K562 (cell line): ENCODE results near the gene SEMA3F. TPM values are rescaled to one million over a fixed set of nuclear protein-coding genes. Genes with fewer than 3 reads are reported as not detected.

Experiments
- ATAC-seq: fragments of 200-7000 bp; cut with Tn5 transposase; 3 replicates; pipeline ENCODE4 v1.9.1; 2020; ENCODE audit warnings: moderate library complexity
- BruUV-seq: library from RNA; stranded (reverse); fragments of 400-500 nt; replicated peaks from 2 replicates; lab custom pipeline; 2021; lab: Mats Ljungman, UMichigan
- CTCF ChIA-PET: fragments of 300-600 bp; formaldehyde crosslinking; extraction: SDS; loops from one replicate; lab custom pipeline; 2021; ENCODE audit warnings: low intra/inter-chr PET ratio; lab: Yijun Ruan, JAX
- POLR2A ChIA-PET: fragments of 300-600, 350-650 bp; sonication (Branson Sonifier 250); formaldehyde crosslinking; extraction: SDS; loops from one replicate; lab custom pipeline; 2021; ENCODE audit warnings: antibody characterized with exemption, inconsistent platforms; lab: Yijun Ruan, JAX
- DNase-seq, 4 experiments: peaks; one replicate each; pipeline versions ENCODE4 v3.0.0 to v3.0.0-alpha.2; 2011 to 2018; ENCODE audit warnings: low spot score in 3 of 4, mixed read lengths in 3 of 4; ENCODE audit errors: extremely low read depth in 1 of 4
- FAIRE-seq: peaks from 2 replicates; lab custom pipeline; 2011; peaks lifted over from hg19 to GRCh38; lab: Jason Lieb, UNC
- H2AFZ ChIP-seq: 2 replicates; pipeline ENCODE4 v1.6.0; 2011; ENCODE audit warnings: low read depth, low read length, control low read depth, inconsistent platforms
- H3K27ac ChIP-seq: fragments of 200-600 bp; 3 replicates; pipeline ENCODE4 v1.8.0; 2011; ENCODE audit warnings: low read depth, mild to moderate bottlenecking, control low read depth, inconsistent platforms, low read length, moderate library complexity, mixed read lengths; ENCODE audit errors: extremely low read depth
- H3K27me3 ChIP-seq, 2 experiments: fragments of 300-600 bp in 1 of 2; 2 replicates in 1 of 2; 3 replicates in 1 of 2; pipeline versions ENCODE4 v1.6.0 to v1.8.0; 2011; ENCODE audit warnings: inconsistent platforms in 2 of 2, low read length in 2 of 2, mild to moderate bottlenecking in 1 of 2, mixed read lengths in 1 of 2, moderate library complexity in 1 of 2; ENCODE audit not compliant: control insufficient read depth in 2 of 2, insufficient read depth in 2 of 2
- H3K36me3 ChIP-seq: fragments of 300-600 bp; 3 replicates; pipeline ENCODE4 v1.8.0; 2011; ENCODE audit warnings: mild to moderate bottlenecking, low read length, inconsistent platforms; ENCODE audit not compliant: control insufficient read depth, insufficient read depth
- H3K4me1 ChIP-seq, 2 experiments: fragments of 200-600 bp in 1 of 2; replicated peaks in 1 of 2; 2 replicates in 1 of 2; 3 replicates in 1 of 2; pipeline versions ENCODE4 v1.5.1 to v1.8.0; 2011; ENCODE audit warnings: inconsistent platforms in 2 of 2, low read length in 2 of 2, mild to moderate bottlenecking in 1 of 2, mixed read lengths in 1 of 2, moderate library complexity in 1 of 2; ENCODE audit not compliant: control insufficient read depth in 2 of 2, insufficient read depth in 2 of 2
- H3K4me2 ChIP-seq: 2 replicates; pipeline ENCODE4 v1.6.1; 2011; ENCODE audit warnings: low read length, control low read depth, inconsistent platforms, mixed read lengths; ENCODE audit not compliant: insufficient read depth
- H3K4me3 ChIP-seq: fragments of 200-600 bp; sonication (generic), shearing (Covaris generic); 2 replicates; pipeline ENCODE4 v1.5.1; 2016; ENCODE audit warnings: control low read depth, inconsistent platforms
- H3K79me2 ChIP-seq: fragments of 200-600 bp; 3 replicates; pipeline ENCODE4 v1.8.0; 2011; ENCODE audit warnings: low read length, inconsistent platforms; ENCODE audit not compliant: control insufficient read depth, insufficient read depth
- H3K9ac ChIP-seq, 2 experiments: 2 replicates each; pipeline versions ENCODE4 v1.6.0 to v1.6.1; 2011; ENCODE audit warnings: low read depth in 2 of 2, low read length in 2 of 2, control low read depth in 1 of 2, inconsistent platforms in 1 of 2, mild to moderate bottlenecking in 1 of 2, mixed read lengths in 1 of 2; ENCODE audit not compliant: insufficient read depth in 1 of 2
- H3K9me1 ChIP-seq: one replicate; pipeline ENCODE4 v1.6.0; 2011; ENCODE audit warnings: inconsistent platforms, mild to moderate bottlenecking, low read length, moderate library complexity; ENCODE audit not compliant: control insufficient read depth, insufficient read depth
- H3K9me3 ChIP-seq: replicated peaks from 2 replicates; pipeline ENCODE4 v1.5.1; 2011; ENCODE audit warnings: low read depth, low read length, inconsistent platforms; ENCODE audit not compliant: control insufficient read depth, insufficient read depth
- H4K20me1 ChIP-seq: replicated peaks from 2 replicates; pipeline ENCODE4 v1.6.1; 2011; ENCODE audit warnings: low read length, inconsistent platforms, mixed read lengths; ENCODE audit not compliant: control insufficient read depth, insufficient read depth
- CREB1 ChIP-seq, 2 experiments: sonication (generic) in 1 of 2; formaldehyde crosslinking in 1 of 2; IDR thresholded peaks; 2 replicates each; pipeline versions ENCODE4 v1.6.1 to v1.8.0; 2012 to 2022; ENCODE audit warnings: inconsistent platforms in 1 of 2, mild to moderate bottlenecking in 1 of 2, missing genetic modification reagents in 1 of 2, moderate library complexity in 1 of 2
- GATAD2A ChIP-seq: fragments of 450-650 bp; IDR thresholded peaks from 2 replicates; pipeline ENCODE4 v1.6.1; 2017
- HNRNPUL1 ChIP-seq: fragments of 200-400 bp; formaldehyde crosslinking; IDR thresholded peaks from 2 replicates; pipeline ENCODE4 v1.6.1; 2017; ENCODE audit warnings: low read length
- MBD2 ChIP-seq: sonication (generic); IDR thresholded peaks from 2 replicates; pipeline ENCODE4 v1.6.1; 2016; ENCODE audit warnings: low read depth, borderline replicate concordance
- RBBP5 ChIP-seq: fragments of 200-600 bp; sonication (generic); IDR thresholded peaks from 2 replicates; pipeline ENCODE4 v1.6.1; 2012; ENCODE audit warnings: borderline replicate concordance, mild to moderate bottlenecking, low read length, control low read depth, inconsistent platforms; ENCODE audit not compliant: insufficient read depth, poor library complexity, severe bottlenecking
- RBM14 ChIP-seq: fragments of 200-400 bp; formaldehyde crosslinking; IDR thresholded peaks from 2 replicates; pipeline ENCODE4 v1.6.1; 2018; ENCODE audit warnings: low read depth, mild to moderate bottlenecking, low read length, moderate library complexity, borderline replicate concordance; ENCODE audit not compliant: insufficient read depth
- RUNX1 ChIP-seq: sonication (generic); IDR thresholded peaks from 2 replicates; pipeline ENCODE4 v1.6.1; 2016; ENCODE audit warnings: antibody characterized with exemption, low read depth
- SNIP1 ChIP-seq: fragments of 450-650 bp; IDR thresholded peaks from 2 replicates; pipeline ENCODE4 v1.7.1; 2017; ENCODE audit warnings: low read depth, mild to moderate bottlenecking
- U2AF2 ChIP-seq: fragments of 200-400 bp; formaldehyde crosslinking; optimal IDR thresholded peaks from 2 replicates; pipeline ENCODE3; 2017; ENCODE audit warnings: low read depth, mild to moderate bottlenecking, low read length
- ZNF253 ChIP-seq: fragments of 250-450 bp; sonication (Bioruptor Pico); conservative IDR thresholded peaks from 2 replicates; pipeline ENCODE4 v1.6.1; 2021; ENCODE audit warnings: mild to moderate bottlenecking
- ZNF707 ChIP-seq: fragments of 250-450 bp; sonication (Bioruptor Pico); conservative IDR thresholded peaks from 2 replicates; pipeline ENCODE4 v1.8.0; 2022; ENCODE audit warnings: inconsistent platforms, mild to moderate bottlenecking, moderate library complexity
- ZNF75A ChIP-seq: fragments of 450-650 bp; formaldehyde crosslinking; IDR thresholded peaks from 2 replicates; pipeline ENCODE4 v1.4.0; 2020; ENCODE audit warnings: mild to moderate bottlenecking
- WGBS: fragments of 100-300 bp; shearing (Covaris generic); methylation state at CpG from one replicate; pipeline ENCODE4 v1.1.6; 2016; ENCODE audit warnings: low coverage, mixed read lengths; ENCODE audit not compliant: insufficient coverage; ENCODE audit errors: missing lambda C conversion rate; 5-methylcytosine and 5-hydroxymethylcytosine counted together
- in situ Hi-C: fragments of 300-500 bp; cut with MboI; formaldehyde crosslinking; loops from 4 replicates; pipeline ENCODE4 v1.15.0; 2018; ENCODE audit warnings: inconsistent platforms, mixed read lengths
- intact Hi-C: fragments of 100-400 bp; cut with micrococcal nuclease; formaldehyde crosslinking; loops from 2 replicates; pipeline ENCODE4 v1.14.2; 2022
- polyA plus RNA-seq, 8 experiments: library from polyadenylated mRNA; depleted of rRNA in 4 of 8; stranded (reverse) in 5 of 8; unstranded in 3 of 8; fragments of >200 nt; fragmentation: Nextera tagmentation in 2 of 8; fragmentation: Illumina TruSeq in 1 of 8; extraction: Ambion mirVana in 2 of 8; extraction: Trizol in 1 of 8; gene quantifications; 2 replicates each; pipeline versions ENCODE4 v1.2.1 to v1.2.3, GENCODE V29; 2011 to 2014; ENCODE audit warnings: inconsistent platforms in 1 of 8, missing spikeins in 1 of 8
- total RNA-seq, 7 experiments: library from RNA; depleted of rRNA in 6 of 7; stranded (reverse); fragments of >200 nt in 6 of 7; fragmentation: Illumina TruSeq in 2 of 7; extraction: Trizol in 2 of 7; gene quantifications; 2 replicates each; pipeline versions ENCODE4 v1.2.1 to v1.2.3, GENCODE V29; 2011 to 2021; ENCODE audit warnings: low replicate concordance in 1 of 7
- TF ChIP-seq, protein P1 (sequence below): sonication (generic); formaldehyde crosslinking; IDR thresholded peaks from 2 replicates; pipeline ENCODE4 v1.8.0; 2022; ENCODE audit warnings: mild to moderate bottlenecking, missing genetic modification reagents
- TF ChIP-seq, protein P2 (sequence below): IDR thresholded peaks from 3 replicates; pipeline ENCODE4 v1.6.1; 2011; ENCODE audit warnings: borderline replicate concordance, mild to moderate bottlenecking; ENCODE audit not compliant: insufficient read length, insufficient read depth
- TF ChIP-seq, protein P3 (sequence below), 2 experiments: IDR thresholded peaks; 2 replicates each; pipeline ENCODE4 v1.6.1; 2011; ENCODE audit warnings: borderline replicate concordance in 1 of 2, control low read depth in 1 of 2, low read depth in 1 of 2, low read length in 1 of 2, mild to moderate bottlenecking in 1 of 2, mixed read lengths in 1 of 2, moderate library complexity in 1 of 2; ENCODE audit not compliant: insufficient read depth in 1 of 2, insufficient read length in 1 of 2, poor library complexity in 1 of 2, severe bottlenecking in 1 of 2; ENCODE audit errors: extremely low read depth in 1 of 2

Gene SEMA3F
- total and polyA plus RNA-seq, 9 of the 15 experiments (the other 6 are each of a cell fraction or from before 2014, with no cell fraction given), result 0.58 to 3.0 (median 2.0) TPM; not detected in 2

DNA sequence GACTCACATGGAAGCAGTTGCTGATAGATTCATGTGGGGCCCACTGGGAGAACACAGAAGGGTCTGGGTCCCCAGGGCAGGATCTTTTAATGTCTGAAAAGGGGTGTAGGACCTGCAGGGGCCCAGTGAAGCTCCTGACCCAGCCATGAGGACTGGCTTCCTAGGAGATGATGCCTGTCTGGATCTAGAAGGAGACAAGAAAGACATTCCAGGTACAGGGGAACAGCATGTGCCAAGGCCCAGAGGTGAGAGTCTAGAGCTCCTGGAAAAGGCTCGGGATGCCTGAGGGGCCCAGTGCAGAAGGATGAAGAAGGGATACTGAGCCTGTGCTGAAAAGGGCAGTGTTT is 4.7 kb upstream of the SEMA3F start:
- ChIA-PET POLR2A (interaction anchor here (0.6 to 1.7 kb wide), 3 partner anchors 15 to 60 kb away, joined by 3 to 5 read pairs (median 3); no protein-coding TSS in a partner anchor), CTCF (no interaction called here)
- Histone ChIP-seq H4K20me1 (no peaks in the 10 kb centered on the region), H3K9me3 (no peaks in the 10 kb centered on the region), H3K36me3 (no peaks in the 10 kb centered on the region), H3K27ac (no peak overlapping the region), H3K9me1 (no peaks in the 10 kb centered on the region), H3K4me3 (no peak overlapping the region), H3K27me3 (no peaks in the 10 kb centered on the region), H3K4me1 (peaks cover 0 to 16% of the 10 kb centered on the region in 2 experiments; a peak in 2 of 5 replicates), H3K4me2 (no peak overlapping the region), H3K79me2 (no peaks in the 10 kb centered on the region), H2AFZ (no peak overlapping the region), H3K9ac (no peak overlapping the region)
- FAIRE-seq (no peak), DNase-seq (no peak), ATAC-seq (no peak)
- intact Hi-C loops (no loop called here), in situ Hi-C loops (no loop called here)
- no TSS peak for BruUV-seq
- 60% methylated on average over 1 of the region's 1 CpG for WGBS
- TF ChIP-seq, protein P1, sequence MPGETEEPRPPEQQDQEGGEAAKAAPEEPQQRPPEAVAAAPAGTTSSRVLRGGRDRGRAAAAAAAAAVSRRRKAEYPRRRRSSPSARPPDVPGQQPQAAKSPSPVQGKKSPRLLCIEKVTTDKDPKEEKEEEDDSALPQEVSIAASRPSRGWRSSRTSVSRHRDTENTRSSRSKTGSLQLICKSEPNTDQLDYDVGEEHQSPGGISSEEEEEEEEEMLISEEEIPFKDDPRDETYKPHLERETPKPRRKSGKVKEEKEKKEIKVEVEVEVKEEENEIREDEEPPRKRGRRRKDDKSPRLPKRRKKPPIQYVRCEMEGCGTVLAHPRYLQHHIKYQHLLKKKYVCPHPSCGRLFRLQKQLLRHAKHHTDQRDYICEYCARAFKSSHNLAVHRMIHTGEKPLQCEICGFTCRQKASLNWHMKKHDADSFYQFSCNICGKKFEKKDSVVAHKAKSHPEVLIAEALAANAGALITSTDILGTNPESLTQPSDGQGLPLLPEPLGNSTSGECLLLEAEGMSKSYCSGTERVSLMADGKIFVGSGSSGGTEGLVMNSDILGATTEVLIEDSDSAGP (CRISPR knock-in tag), result no peak
- TF ChIP-seq RBM14, result no peak
- TF ChIP-seq, protein P2, sequence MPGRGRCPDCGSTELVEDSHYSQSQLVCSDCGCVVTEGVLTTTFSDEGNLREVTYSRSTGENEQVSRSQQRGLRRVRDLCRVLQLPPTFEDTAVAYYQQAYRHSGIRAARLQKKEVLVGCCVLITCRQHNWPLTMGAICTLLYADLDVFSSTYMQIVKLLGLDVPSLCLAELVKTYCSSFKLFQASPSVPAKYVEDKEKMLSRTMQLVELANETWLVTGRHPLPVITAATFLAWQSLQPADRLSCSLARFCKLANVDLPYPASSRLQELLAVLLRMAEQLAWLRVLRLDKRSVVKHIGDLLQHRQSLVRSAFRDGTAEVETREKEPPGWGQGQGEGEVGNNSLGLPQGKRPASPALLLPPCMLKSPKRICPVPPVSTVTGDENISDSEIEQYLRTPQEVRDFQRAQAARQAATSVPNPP, result no peak
- no peak for TF ChIP-seq ZNF707 (CRISPR knock-in tag)
- no peak for TF ChIP-seq ZNF253 (CRISPR knock-in tag)
- no peak for TF ChIP-seq RBBP5
- no peak for TF ChIP-seq CREB1 (IDR thresholded peaks at IDR 0.05)
- no peak for TF ChIP-seq CREB1 (CRISPR knock-in tag; IDR thresholded peaks at IDR 0.05)
- no peak for TF ChIP-seq RUNX1
- no peak for TF ChIP-seq HNRNPUL1
- TF ChIP-seq, protein P3, sequence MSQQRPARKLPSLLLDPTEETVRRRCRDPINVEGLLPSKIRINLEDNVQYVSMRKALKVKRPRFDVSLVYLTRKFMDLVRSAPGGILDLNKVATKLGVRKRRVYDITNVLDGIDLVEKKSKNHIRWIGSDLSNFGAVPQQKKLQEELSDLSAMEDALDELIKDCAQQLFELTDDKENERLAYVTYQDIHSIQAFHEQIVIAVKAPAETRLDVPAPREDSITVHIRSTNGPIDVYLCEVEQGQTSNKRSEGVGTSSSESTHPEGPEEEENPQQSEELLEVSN (IDR thresholded peaks at IDR 0.05; ENCODE audit: borderline replicate concordance in 1 of 2, extremely low read depth in 1 of 2, insufficient read depth in 1 of 2, insufficient read length in 1 of 2, low read depth in 1 of 2, low read length in 1 of 2, poor library complexity in 1 of 2, severe bottlenecking in 1 of 2), result no peak
- no peak for TF ChIP-seq ZNF75A (CRISPR knock-in tag)
- TF ChIP-seq GATAD2A, result no peak
- TF ChIP-seq U2AF2, result no peak
- no peak for TF ChIP-seq SNIP1
- TF ChIP-seq MBD2, result no peak
